A204.1 (cell line): ENCODE results near the gene SPEM3.

Experiments
- FAIRE-seq: peaks from 2 replicates; lab custom pipeline; 2012; peaks lifted over from hg19 to GRCh38; lab: Jason Lieb, UNC

Gene SPEM3

DNA sequence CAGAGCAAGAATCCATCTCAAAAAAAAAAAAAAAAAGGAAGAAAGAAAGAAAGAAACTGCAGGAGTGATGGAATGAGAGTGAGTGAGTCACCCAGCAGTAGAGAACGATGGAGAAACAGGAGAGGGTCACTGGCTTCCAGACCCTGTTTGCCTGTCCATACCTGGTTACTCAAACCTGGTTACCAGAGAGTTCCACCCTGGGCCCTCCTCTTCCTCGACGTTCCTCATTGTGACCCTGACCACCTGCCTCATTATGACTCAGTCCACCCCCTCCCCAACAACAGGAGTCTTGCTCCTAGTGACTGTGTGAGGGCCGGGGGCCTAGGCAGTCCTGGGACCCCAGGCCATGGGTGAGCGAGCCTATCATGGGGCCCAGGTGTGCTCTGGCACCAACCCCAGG is at the start of gene SPEM3:
Gene SPEM3, plus strand, starts transcription at position 301 of the 400 bp plus-strand sequence. Its CDS starts 46 bp downstream, at position 347.
- no peak for FAIRE-seq

DNA sequence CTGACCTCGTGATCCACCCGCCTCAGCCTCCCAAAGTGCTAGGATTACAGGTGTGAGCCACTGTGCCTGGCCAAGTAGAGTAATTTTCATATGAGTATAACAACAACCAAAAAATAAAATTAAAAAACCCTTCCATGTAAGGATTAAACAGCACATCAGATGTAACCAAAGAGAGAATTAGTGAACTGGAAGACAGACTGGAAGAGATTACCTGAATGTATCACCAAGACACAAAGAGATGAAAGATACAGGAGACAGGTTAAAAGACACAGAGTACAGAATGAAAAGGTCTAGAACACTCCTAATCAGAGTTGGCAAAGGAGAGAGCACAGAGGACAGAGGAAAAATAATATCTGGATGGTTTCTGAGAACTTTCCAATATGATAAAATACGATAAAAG is 49.5 kb upstream of the SPEM3 start:
- no peak for FAIRE-seq

DNA sequence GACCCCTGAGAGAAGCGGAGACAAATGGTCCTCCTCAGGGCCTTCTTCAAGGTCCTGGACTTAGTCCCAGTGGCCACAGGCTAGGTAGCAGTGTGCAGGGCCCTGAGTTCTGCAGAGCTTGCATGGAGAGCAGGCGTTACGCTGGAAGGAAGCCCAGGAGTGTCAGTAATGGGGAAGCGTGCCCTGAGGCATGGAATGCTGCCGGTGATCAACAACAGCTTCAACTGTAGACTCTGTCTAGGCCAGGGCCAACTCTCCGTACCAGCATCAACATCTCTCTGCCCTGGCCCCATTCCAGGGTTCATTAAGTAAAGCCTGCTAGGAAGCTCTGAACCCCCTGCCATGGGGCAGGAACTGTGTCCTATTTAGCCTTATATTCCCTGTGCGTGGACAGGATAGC is 48.3 kb upstream of the SPEM3 start:
- no peak for FAIRE-seq

DNA sequence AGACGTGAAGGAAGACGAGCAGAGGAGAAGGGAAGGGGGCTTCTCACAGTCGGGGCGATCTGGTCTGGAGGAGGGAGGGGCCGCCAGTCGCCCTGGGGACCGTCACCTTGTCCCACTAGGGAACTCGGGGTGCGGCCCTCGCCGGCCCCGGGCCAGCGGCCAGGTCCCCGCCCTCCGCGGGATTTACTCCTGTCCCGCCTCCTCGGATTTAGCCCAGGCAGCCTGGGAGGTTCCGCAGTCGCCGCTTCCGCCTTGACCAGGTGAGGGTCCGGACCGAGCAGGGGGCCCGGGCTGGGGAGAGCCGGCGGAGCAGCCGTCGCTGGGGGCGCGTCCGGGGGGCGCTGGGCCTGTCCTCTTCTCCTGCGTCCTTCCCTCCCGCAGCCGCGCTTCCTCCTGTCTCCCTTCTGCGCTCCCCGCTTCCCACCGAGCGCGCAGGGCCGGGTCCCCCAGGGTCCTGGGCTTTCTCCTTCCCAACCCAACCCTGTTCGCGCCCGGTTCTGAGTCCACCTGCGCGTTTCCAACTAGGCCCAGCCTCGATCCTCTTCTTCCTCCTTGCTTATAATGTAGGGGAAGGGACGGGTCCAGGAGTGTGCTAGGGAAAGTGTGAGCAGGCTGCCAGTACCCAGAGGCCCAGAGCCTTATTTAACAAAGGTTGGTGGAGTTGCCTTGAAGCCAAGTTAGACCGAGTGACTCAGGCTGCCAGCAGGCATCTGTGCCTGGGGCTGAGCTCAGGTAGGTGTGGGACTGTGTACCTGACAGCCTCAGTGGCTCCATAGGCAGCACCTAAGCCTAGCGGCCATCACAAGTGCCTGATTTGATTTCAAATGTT is 47.6 kb upstream of the SPEM3 start, which contains the start of gene TNK1:
Gene TNK1, plus strand, starts transcription at position 235 of the 829 bp plus-strand sequence. CDS start 1,838 bp downstream, outside the sequence.
- FAIRE-seq: no peak

DNA sequence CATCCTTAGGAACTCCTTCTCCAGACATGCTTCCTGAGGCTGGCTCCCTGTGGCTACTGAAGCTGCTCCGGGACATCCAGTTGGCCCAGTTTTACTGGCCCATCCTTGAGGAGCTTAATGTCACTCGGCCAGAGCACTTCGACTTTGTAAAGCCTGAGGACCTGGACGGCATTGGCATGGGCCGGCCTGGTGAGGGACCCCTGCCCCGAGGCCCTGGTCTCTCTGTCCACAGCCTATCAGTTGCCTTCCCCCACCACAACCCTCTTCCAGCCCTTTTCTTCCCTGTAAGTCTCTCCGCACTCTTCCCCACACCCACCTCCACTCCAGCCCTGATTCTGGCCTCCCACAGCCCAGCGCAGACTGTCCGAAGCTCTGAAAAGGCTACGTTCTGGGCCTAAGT is 45.8 kb upstream of the SPEM3 start:
- FAIRE-seq: no peak

DNA sequence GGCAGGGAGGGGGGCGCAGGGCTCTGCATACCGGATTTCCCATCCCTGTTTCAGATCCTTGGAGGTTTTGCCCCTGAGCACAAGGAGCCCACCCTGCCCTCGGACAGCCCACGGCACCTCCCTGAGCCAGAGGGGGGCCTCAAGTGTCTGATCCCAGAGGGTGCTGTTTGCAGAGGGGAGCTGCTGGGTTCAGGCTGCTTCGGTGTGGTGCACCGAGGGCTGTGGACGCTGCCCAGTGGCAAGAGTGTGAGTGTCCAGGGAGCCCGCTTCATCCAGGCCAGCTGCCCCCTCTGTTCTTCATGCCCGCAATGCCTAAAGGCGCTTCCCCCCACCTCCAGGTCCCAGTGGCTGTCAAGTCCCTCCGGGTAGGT is 45.3 kb upstream of the SPEM3 start:
- FAIRE-seq: no peak

DNA sequence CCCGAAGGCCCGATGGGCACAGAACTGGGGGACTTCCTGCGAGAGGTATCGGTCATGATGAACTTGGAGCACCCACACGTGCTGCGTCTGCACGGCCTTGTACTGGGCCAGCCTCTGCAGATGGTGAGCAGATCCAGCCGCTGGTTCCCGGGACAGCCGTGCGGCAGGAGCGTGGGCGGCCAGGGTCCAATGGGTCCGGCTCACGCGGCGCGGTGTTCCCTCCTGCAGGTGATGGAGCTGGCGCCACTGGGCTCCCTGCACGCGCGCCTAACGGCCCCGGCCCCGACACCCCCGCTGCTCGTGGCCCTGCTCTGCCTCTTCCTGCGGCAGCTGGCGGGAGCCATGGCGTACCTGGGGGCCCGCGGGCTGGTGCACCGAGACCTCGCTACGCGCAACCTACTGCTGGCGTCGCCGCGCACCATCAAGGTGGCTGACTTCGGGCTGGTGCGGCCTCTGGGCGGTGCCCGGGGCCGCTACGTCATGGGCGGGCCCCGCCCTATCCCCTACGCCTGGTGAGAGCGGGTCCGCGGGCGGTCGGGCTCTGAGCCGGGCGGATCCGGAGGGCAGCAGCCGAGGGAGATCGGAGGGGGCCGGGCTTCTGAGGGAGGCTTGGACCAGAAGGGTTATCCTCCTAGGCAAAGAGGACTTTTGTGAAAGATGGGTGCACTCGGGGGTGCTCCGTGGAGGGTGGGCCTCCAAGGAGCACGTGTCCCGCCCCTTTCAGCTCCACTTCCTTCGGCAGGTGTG is 44.7 kb upstream of the SPEM3 start:
- no peak for FAIRE-seq

DNA sequence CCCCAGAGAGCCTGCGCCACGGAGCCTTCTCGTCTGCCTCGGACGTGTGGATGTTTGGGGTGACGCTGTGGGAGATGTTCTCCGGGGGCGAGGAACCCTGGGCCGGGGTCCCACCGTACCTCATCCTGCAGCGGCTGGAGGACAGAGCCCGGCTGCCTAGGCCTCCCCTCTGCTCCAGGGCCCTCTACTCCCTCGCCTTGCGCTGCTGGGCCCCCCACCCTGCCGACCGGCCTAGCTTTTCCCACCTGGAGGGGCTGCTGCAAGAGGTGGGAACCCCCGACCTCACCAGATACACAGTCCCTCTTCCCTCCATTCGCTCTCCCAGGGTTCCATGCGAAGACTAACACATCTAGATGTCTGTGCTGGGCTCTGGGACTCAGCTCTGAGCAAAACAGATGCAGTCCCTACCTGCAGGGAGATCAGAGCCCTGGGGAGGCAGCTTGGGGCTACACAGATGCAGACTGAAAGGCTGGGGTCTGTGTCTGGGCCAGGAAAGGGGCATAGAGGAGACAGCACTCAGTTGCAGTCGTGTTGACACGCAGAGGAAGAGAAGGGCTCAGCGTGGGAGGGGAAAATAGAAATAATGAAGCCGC is 44.1 kb upstream of the SPEM3 start:
- FAIRE-seq: no peak

DNA sequence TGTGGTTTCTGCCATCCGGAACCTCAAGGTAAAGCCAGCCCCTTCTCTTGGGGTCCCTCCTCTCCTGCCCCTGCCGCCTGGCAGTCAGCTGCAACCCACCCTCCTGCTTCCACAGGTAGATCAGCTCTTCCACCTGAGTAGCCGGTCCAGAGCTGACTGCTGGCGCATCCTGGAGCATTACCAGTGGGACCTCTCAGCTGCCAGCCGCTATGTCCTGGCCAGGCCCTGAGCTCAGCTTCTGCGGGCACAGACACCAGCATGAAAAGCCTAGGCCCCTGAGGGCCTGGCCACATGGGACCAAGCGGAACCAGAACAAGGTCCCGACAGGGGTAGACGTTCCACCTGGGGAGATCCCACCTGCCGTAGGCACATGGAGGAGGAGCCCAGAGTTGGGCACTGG is 39.8 kb upstream of the SPEM3 start:
- no peak for FAIRE-seq

DNA sequence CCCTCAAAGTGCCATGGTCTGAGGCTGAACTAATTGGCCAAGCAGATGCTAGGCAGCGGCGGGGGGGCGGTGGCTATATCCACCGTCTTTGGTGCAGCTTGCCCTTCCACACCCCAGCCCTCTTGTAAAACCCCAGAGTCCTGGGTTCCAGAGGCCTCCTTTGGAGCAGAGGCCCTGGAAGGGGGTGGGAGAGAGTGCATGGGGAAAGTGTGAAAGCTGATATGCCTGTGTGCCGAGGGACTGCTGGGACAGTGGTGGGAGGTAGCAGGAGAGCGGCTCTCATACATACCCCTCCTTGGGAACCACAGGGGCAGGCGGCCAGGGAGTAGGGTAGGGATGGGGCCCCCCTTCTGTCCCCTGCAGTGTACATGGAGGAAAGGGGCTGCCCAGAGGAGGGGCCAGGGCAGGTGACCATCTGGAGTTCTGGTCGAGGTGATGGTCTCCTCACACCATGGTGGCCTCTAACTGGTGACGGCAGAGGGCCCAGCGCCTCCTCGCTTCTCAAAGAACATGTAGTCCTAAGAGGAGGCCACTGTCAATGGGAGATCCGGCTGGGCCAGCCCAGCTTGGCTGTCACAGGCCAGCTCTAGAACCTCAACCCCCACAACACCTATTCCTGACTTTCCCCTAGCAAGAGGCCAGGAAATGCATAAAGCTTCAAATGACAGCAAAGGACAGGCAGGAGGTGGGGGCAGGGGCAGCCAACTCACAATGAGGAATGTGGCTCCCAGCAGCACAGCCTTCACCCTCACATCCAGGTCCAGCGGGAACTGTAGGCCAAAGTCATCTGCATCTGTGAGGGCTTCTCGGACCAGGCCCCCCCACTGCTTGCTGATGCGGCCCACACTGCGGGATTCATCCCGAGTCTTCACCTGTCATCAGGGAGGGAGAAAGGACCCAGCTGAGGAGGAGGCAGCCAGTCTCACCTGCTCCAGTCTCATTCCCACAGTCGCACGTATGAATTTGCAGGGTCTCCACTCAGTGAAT is 38.4 kb upstream of the SPEM3 start:
- no peak for FAIRE-seq

DNA sequence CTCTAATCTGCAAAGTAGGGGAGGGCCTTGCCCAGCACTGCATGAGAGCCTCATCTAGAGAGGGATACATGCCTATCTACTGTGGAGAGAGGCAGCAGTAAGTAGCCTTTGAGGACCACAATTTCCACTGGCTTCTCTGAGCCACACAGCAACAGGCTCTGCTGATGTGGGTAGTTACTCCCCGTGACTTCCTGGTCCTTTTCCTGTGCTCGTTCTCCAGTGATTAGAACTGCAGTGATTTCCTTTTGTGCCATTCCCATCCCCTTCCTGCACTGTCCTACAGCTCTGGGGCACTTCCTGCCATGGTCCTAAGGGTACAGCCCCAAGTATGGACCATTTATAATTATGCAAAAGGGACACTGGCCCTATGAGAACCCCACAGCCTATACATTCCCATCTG is 37.4 kb upstream of the SPEM3 start:
- no peak for FAIRE-seq

DNA sequence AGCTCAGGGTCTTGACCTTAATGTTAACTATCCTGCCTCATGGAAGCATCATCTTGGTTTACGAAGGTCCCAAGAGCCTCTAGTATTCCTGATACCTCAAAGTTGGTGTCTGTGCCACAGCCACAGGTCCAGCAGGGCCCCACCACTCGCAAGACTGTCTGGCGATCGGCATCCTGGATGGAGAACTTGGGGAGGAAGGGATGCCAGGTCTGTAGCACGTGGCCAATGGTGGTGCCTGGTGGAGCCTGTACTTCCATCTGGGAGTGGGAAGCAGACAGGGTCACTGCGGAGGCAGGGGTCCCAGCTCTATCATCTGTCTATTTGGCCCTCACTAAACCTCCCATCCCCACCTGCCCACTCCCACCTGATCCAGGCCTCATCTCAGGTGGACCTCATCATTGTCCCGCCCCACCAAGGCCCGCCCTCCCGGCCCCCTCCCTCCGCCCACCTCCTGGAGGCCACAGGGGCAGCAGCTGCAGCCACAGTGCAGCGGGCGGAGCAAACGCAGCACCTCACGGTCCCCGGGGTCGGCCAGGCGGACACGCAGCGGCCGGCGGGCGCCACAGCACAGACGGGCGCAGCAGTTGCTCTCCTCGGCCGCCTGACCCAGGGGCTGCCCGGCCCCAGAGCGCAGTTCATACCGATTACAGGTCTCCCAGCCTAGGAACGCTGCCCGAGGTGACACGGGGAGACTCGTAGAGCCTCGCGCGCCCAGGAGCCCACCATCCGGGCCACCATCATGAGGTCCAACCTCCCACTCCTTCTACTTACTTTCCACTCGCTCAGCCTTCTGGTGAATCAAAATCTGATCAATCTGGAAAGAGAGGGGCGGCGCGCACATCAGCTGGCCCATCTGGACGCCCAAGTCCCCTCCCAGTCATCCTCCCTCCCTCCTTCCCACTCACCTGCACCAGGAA is 35.7 kb upstream of the SPEM3 start:
- no peak for FAIRE-seq

DNA sequence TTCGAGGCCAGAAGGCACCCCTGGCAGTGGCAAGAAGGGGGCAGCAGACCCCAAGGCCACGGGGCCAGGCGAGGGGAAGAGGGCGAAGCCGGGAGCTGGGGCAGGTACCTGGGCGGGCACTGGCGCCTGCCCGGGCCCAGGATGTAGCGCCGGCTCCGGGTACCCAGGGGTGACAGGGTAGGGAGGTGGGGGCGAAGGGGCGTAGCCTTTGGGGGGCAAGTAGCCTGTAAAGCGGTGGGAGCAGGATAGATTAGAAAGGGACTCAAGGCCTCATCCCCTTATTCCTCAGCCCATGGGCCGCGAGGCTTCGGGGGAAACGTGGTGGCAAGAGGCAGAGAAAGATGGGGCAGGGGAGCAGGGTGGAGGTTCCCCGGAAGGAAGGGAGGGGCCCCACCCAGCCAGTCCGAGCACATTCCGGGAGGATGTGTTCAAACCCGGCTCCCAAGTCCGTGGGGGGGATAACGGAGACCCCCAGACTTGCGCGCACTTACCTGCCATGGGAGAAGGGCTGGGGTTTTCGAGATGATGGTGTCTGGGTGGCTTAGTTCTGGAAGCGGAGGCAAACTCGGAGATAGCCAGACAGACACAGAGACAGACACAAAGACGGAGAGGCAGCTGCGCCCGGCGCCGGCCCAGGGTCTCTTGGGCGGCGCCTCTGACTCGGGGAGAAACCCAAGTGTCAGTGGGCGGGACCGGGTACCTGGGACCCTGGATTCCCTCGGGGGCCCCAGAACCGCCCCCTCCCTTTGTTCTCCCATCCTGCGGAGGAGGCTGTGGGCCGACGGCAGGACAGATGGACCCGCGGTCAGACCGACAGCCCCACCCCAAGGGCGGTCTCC is 34.8 kb upstream of the SPEM3 start:
- no peak for FAIRE-seq

DNA sequence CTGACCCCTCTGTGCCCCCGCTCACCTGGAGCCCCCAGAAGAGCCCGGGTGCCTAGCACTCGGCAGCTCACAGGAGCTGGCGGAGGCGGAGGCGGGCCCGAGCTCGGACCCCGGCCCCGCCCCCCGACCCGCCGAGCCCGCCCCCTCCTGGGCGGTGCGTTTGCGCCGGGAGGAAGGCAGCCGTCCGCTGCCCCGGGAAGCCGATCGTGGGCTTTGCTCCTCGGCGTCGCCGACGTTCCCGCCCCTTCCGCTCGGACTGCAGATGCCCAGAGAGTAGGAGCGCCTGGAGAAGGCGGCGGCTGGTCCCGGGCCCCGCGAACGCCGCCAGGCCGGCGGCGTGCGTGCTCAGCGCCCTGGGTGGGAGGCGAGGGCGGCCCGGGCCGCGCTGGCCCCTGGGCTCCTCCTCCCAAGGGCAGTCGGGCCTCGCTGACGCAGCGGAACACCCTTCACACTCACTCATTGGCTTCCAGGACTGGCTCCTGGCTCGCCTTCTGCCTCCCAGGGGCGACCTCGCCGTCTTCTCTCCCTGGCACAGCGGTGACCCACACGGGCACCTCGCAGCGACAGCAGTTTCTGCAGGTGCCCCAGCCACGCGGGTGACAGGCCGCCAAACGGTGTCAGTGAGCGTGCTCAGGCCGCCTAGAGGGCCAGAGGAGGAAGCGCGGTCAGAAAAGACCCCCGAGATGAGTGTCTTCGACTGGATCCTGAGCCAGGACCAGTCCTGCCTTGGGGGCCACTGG is 34.0 kb upstream of the SPEM3 start, which contains the start of gene PLSCR3:
Gene PLSCR3, minus strand, starts transcription at position 74 of the 740 bp plus-strand sequence. CDS start 415 bp downstream, outside the sequence.
- FAIRE-seq: no peak

DNA sequence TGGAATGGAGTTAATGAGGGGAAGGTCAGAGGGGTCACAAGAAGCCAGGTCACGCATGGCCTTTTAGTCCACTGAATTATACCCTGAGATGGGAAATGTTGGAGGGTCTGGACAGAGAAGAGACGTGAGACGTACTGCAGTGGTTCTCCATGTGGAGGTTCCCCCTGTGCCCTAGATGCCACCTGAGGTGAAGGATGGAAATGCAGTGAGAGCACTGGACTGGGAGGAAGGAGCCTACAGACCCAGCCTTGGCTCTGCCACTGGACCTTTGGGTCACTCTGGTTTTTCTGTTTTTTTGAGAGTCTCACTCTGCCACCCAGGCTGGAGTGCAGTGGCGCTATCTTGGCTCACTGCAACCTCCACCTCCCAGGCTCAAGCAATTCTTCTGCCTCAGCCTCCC is 32.5 kb upstream of the SPEM3 start:
- no peak for FAIRE-seq

DNA sequence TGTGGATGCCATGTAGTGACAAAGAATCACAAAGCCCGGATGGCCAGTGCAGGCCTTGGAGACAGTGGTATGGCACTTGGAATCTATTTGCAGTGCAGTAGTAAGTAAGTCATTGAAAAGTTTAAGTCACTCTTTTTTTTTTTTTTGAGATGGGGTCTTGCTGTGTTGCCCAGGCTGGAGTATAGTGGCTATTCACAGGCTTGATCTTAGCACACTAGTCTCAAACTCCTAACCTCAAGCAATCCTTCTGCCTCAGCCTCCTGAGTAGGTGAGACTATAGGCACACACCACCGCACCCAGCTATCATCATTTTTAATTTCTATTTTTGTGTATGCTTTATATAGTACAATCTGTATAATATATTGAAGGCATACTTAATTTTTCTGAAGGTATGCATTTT is 30.0 kb upstream of the SPEM3 start:
- no peak for FAIRE-seq

DNA sequence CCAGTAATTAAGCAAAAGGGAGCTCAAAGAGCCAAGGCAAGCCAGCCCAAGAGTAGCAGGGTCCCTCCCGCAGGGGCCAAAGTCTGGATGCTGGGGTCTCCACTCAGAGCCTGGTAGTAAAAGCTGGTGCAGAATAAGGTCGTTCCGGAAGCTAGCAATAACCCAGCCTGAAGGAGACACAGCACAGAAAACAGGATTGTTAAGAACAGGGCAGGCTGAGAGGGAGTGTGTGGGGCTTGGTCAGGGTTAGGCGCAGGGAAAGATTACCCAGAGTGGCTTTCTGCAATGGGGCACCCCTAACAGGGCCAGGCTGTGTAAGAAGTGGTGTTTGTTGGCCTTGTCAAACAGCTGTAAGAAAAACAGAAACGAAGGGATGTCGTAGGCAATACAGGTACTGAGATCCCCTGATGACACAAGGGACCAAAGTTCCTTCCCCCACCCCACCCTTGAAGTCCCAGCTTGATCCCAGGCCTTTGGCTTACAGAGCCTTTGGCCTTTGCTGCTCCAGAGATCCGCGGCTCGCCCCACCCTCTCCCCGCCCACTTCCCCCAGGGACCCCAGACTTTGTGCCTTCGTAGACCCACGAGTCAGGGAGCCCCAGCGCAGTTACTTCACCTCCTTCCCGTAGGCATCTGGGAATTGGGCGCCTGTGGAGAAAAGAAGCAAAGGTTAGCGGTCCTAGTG is 25.5 kb upstream of the SPEM3 start:
- FAIRE-seq: no peak

DNA sequence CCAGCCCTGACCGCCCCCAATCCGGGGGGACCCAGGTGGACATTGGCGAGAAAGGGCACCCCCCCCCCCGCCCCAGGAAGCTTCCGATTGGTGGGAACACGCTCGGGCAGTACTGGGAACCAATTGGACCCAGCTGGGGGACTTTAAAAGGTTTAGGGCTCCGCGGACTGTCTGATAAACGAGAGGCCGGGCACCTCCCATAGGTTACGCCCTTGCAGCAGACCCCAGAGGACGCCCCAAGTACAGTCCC is 25.0 kb upstream of the SPEM3 start:
- FAIRE-seq: no peak
